T-helper 1 cell treated with Interleukin-12 subunit alpha and Interleukin-12 subunit beta and Interleukin-4 antibody, amounts not matched to agents 30 μg/mL and 1 μg/mL, for 36 hours (primary cell): ENCODE data around the gene HPGDS.

ENCODE experiments used
- H3K27ac Mint-ChIP-seq: one replicate; pipeline ENCODE4 v1.8.0; 2021; ENCODE audit warnings: mild to moderate bottlenecking, mixed read lengths
- H3K27me3 Mint-ChIP-seq: one replicate; pipeline ENCODE4 v1.8.0; 2021; ENCODE audit warnings: low read depth, mixed read lengths
- H3K36me3 Mint-ChIP-seq: one replicate; pipeline ENCODE4 v1.8.0; 2021; ENCODE audit warnings: low read depth, mixed read lengths
- H3K4me1 Mint-ChIP-seq: one replicate; pipeline ENCODE4 v1.8.0; 2021; ENCODE audit warnings: low read depth, mixed read lengths
- H3K4me3 Mint-ChIP-seq: one replicate; pipeline ENCODE4 v1.8.0; 2021; ENCODE audit warnings: mild to moderate bottlenecking, moderate library complexity, mixed read lengths
- H3K9me3 Mint-ChIP-seq: one replicate; pipeline ENCODE4 v1.8.0; 2021; ENCODE audit warnings: mixed read lengths

The HPGDS gene

DNA sequence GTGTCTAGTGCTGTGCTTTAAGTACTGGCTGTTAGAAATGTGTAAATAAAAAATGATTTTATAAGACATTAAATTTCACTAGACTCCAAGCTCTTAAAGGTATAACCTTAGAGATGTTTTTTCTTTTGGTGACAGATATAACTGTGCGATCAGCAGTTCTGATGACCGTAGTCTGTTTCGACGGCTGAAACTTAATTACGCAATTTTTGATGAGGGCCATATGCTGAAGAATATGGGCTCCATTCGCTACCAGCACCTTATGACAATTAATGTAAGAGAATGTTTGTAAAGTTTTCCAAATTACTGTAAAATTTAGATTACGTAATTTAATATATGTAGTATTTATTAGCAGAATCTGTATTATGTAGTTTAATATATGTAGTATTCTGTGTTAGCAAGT is 66.4 kb downstream of the HPGDS start:
- no peaks in the 10 kb centered on the region for H3K4me1 Mint-ChIP-seq
- no peaks in the 10 kb centered on the region for H3K27me3 Mint-ChIP-seq
- H3K27ac Mint-ChIP-seq, result no peak overlapping the region
- no peaks in the 10 kb centered on the region for H3K9me3 Mint-ChIP-seq
- H3K4me3 Mint-ChIP-seq, result no peak overlapping the region
- H3K36me3 Mint-ChIP-seq, result peaks cover 28% of the 10 kb centered on the region

- Mint-ChIP-seq H3K27me3 (no peaks in the 10 kb centered on the region), H3K4me3 (no peak overlapping the region), H3K4me1 (no peaks in the 10 kb centered on the region), H3K9me3 (no peaks in the 10 kb centered on the region), H3K36me3 (peaks cover 31% of the 10 kb centered on the region), H3K27ac (no peak overlapping the region)
These were observed 67.7 kb downstream of the HPGDS start for GRCh38 chr4:94274912-94275311.

- Mint-ChIP-seq H3K9me3 (no peaks in the 10 kb centered on the region), H3K27ac (no peak overlapping the region), H3K4me3 (no peak overlapping the region), H3K36me3 (peaks cover 13% of the 10 kb centered on the region), H3K27me3 (no peaks in the 10 kb centered on the region), H3K4me1 (no peaks in the 10 kb centered on the region)
These were observed 71.4 kb downstream of the HPGDS start for GRCh38 chr4:94271248-94271647.

- Mint-ChIP-seq H3K9me3 (no peaks in the 10 kb centered on the region), H3K4me1 (no peaks in the 10 kb centered on the region), H3K4me3 (no peak overlapping the region), H3K36me3 (peaks cover 13% of the 10 kb centered on the region), H3K27me3 (no peaks in the 10 kb centered on the region), H3K27ac (no peak overlapping the region)
These were observed 75.6 kb downstream of the HPGDS start for GRCh38 chr4:94267037-94267436.

DNA sequence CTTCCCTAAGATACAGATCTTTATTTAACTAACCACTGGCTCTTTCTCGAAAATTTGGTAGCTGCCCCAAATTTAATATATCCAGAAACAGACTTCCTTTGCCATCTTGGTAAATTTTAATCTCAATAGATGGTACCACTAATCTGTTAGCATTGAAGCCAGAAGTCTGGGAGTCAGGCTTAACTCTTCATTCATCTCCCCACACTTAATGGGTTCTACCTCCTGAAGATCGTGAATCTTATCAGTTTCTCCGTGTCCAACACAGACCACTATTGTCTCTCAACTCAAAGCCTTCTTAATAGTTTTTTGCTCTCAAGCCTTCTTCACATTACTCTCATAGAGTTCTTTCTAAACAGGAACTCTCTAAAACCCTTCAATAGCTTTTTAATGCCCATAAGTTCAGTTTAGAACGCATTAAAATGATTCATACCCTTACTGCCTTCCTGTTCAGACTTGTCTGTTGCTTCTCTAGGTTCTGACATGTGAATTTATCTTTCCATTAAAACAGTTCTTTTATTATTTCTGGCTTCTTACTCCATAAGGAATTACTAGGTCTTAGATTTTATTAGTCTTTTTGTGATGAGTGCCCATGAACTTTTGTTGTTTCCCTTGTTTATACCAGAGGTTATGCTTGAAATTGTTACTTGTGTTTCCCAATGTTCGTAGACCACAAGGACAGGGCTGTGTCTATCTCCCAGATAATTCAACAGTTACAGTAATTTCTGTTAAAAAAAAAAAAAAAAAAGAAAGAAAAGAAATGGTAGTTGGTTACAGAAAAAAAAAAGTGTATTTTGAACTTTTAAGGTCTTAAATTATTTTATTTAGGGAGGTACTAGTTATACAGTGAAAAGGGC is 80.2 kb downstream of the HPGDS start:
- Mint-ChIP-seq H3K27ac (no peak overlapping the region), H3K36me3 (peaks cover 16% of the 10 kb centered on the region), H3K4me1 (no peaks in the 10 kb centered on the region), H3K4me3 (no peak overlapping the region), H3K9me3 (no peaks in the 10 kb centered on the region), H3K27me3 (no peaks in the 10 kb centered on the region)

- no peaks in the 10 kb centered on the region for H3K4me1 Mint-ChIP-seq
- H3K27me3 Mint-ChIP-seq, result no peaks in the 10 kb centered on the region
- H3K36me3 Mint-ChIP-seq, result peaks cover 23% of the 10 kb centered on the region
These were observed 85.8 kb downstream of the HPGDS start for GRCh38 chr4:94256828-94257227.

GRCh38 chr4:94256144-94256783 is 86.4 kb downstream of the HPGDS start:
- H3K4me1 Mint-ChIP-seq, result no peaks in the 10 kb centered on the region
- H3K27ac Mint-ChIP-seq, result no peak overlapping the region
- H3K4me3 Mint-ChIP-seq, result no peak overlapping the region
- H3K9me3 Mint-ChIP-seq, result no peaks in the 10 kb centered on the region
- no peaks in the 10 kb centered on the region for H3K27me3 Mint-ChIP-seq
- H3K36me3 Mint-ChIP-seq, result peaks cover 23% of the 10 kb centered on the region

More at GRCh38 chr4:94256828-94257227, 85.8 kb downstream of the HPGDS start:
- Mint-ChIP-seq H3K9me3 (no peaks in the 10 kb centered on the region), H3K27ac (no peak overlapping the region), H3K4me3 (no peak overlapping the region)

GRCh38 chr4:94253036-94253435 is 89.6 kb downstream of the HPGDS start:
- peaks cover 31% of the 10 kb centered on the region for H3K36me3 Mint-ChIP-seq
- H3K27ac Mint-ChIP-seq, result no peak overlapping the region
- H3K4me1 Mint-ChIP-seq, result peaks cover 5% of the 10 kb centered on the region
- H3K27me3 Mint-ChIP-seq, result no peaks in the 10 kb centered on the region
- H3K9me3 Mint-ChIP-seq, result no peaks in the 10 kb centered on the region
- no peak overlapping the region for H3K4me3 Mint-ChIP-seq

DNA sequence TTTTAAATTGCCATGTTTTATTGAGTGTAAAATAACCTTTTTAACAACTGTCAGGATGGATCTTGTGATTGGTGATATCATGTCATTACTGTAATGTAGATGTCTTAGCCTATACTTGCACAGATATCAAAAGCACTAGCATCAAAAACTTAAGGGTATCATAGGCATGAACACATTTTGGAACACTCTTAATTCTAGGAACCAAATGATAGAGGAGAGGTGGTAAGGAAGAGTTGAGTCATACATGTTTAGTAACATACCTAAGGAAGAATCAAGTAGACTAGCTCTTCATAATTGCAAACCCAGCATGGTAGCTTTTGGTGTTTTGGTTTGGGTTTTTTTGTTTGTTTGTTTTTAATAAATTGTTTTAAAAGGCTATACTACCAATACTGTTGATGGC is 91.5 kb downstream of the HPGDS start:
- Mint-ChIP-seq H3K36me3 (peaks cover 36% of the 10 kb centered on the region), H3K27ac (no peak overlapping the region)

More for the DNA sequence above, 91.5 kb downstream of the HPGDS start:
- Mint-ChIP-seq H3K9me3 (no peaks in the 10 kb centered on the region), H3K4me1 (peaks cover 10% of the 10 kb centered on the region), H3K4me3 (no peak overlapping the region), H3K27me3 (no peaks in the 10 kb centered on the region)
